Hepatocyte (in vitro differentiated cells): ENCODE data around the gene TTC17. TPM values are rescaled to one million over a fixed set of nuclear protein-coding genes. Genes with fewer than 3 reads are reported as not detected.

Source experiments
- DNase-seq: peaks from one replicate; pipeline ENCODE4 v3.0.0-alpha.2; 2016; ENCODE audit warnings: low spot score
- H2AFZ ChIP-seq: fragments of 200-600 bp; sonication (generic); 2 replicates; pipeline ENCODE4 v1.6.0; 2016; ENCODE audit warnings: antibody characterized with exemption, mild to moderate bottlenecking
- H3K27ac ChIP-seq: fragments of 200-600 bp; sonication (generic); 2 replicates; pipeline ENCODE4 v1.5.1; 2016; ENCODE audit warnings: mild to moderate bottlenecking
- H3K27me3 ChIP-seq: fragments of 200-600 bp; sonication (generic); 2 replicates; pipeline ENCODE4 v1.6.1; 2016
- H3K36me3 ChIP-seq: fragments of 200-600 bp; sonication (generic); replicated peaks from 2 replicates; pipeline ENCODE4 v1.5.1; 2016; ENCODE audit warnings: low read depth; ENCODE audit not compliant: insufficient read depth
- H3K4me1 ChIP-seq: fragments of 200-600 bp; sonication (generic); 2 replicates; pipeline ENCODE4 v1.5.1; 2016; ENCODE audit warnings: mild to moderate bottlenecking, moderate library complexity; ENCODE audit not compliant: insufficient read depth
- H3K4me2 ChIP-seq: fragments of 200-600 bp; sonication (generic); 2 replicates; pipeline ENCODE4 v1.6.0; 2016
- H3K4me3 ChIP-seq: fragments of 200-600 bp; sonication (generic); 2 replicates; pipeline ENCODE4 v1.5.1; 2016; ENCODE audit warnings: mild to moderate bottlenecking
- H3K79me2 ChIP-seq: fragments of 200-600 bp; sonication (generic); 2 replicates; pipeline ENCODE4 v1.6.0; 2017; ENCODE audit warnings: mild to moderate bottlenecking
- H3K9me2 ChIP-seq: fragments of 200-600 bp; sonication (generic); replicated peaks from 2 replicates; pipeline ENCODE4 v1.6.0; 2017; ENCODE audit warnings: mild to moderate bottlenecking; ENCODE audit not compliant: insufficient read depth
- H3K9me3 ChIP-seq: fragments of 200-600 bp; sonication (generic); 2 replicates; pipeline ENCODE4 v1.5.1; 2016; ENCODE audit warnings: low read depth, mild to moderate bottlenecking
- H4K20me1 ChIP-seq: fragments of 200-600 bp; sonication (generic); 2 replicates; pipeline ENCODE4 v1.6.0; 2016; ENCODE audit warnings: mild to moderate bottlenecking; ENCODE audit not compliant: insufficient read depth, poor library complexity, severe bottlenecking
- EZH2 ChIP-seq: fragments of 200-600 bp; sonication (generic); IDR thresholded peaks from 2 replicates; pipeline ENCODE4 v1.6.1; 2016; ENCODE audit warnings: antibody characterized with exemption, mild to moderate bottlenecking, borderline replicate concordance
- EZH2phosphoT487 ChIP-seq: fragments of 200-600 bp; sonication (generic); IDR thresholded peaks from one replicate; pipeline ENCODE4 v1.6.1; 2018; ENCODE audit warnings: antibody characterized with exemption, mild to moderate bottlenecking, low read depth, moderate library complexity; ENCODE audit not compliant: unreplicated experiment, severe bottlenecking
- WGBS: methylation state at CpG from one replicate; pipeline ENCODE4 v1.1.6; 2016; ENCODE audit warnings: low lambda C conversion rate; ENCODE audit errors: missing lambda C conversion rate; 5-methylcytosine and 5-hydroxymethylcytosine counted together
- polyA plus RNA-seq: library from polyadenylated mRNA; unstranded; fragments of >200 nt; fragmentation: Nextera tagmentation; extraction: Ambion mirVana; gene quantifications from 2 replicates; pipeline ENCODE4 v1.2.1, GENCODE V29; 2016
- small RNA-seq: library from RNA; depleted of rRNA; stranded (forward); fragments of <200 nt; gene quantifications from one replicate; pipeline ENCODE3, GENCODE V24; 2014
- total RNA-seq: library from RNA; depleted of rRNA; stranded (reverse); fragments of >200 nt; gene quantifications from 2 replicates; pipeline ENCODE4 v1.2.3, GENCODE V29; 2014
- TF ChIP-seq, protein P1 (sequence below): fragments of 200-600 bp; sonication (generic); IDR thresholded peaks from 2 replicates; pipeline ENCODE4 v1.5.1; 2016; ENCODE audit warnings: antibody characterized with exemption, mild to moderate bottlenecking; ENCODE audit not compliant: poor library complexity

TTC17 gene
- total and polyA plus RNA-seq, 2 experiments from 2014 or later, result 39.4 to 101 TPM

DNA sequence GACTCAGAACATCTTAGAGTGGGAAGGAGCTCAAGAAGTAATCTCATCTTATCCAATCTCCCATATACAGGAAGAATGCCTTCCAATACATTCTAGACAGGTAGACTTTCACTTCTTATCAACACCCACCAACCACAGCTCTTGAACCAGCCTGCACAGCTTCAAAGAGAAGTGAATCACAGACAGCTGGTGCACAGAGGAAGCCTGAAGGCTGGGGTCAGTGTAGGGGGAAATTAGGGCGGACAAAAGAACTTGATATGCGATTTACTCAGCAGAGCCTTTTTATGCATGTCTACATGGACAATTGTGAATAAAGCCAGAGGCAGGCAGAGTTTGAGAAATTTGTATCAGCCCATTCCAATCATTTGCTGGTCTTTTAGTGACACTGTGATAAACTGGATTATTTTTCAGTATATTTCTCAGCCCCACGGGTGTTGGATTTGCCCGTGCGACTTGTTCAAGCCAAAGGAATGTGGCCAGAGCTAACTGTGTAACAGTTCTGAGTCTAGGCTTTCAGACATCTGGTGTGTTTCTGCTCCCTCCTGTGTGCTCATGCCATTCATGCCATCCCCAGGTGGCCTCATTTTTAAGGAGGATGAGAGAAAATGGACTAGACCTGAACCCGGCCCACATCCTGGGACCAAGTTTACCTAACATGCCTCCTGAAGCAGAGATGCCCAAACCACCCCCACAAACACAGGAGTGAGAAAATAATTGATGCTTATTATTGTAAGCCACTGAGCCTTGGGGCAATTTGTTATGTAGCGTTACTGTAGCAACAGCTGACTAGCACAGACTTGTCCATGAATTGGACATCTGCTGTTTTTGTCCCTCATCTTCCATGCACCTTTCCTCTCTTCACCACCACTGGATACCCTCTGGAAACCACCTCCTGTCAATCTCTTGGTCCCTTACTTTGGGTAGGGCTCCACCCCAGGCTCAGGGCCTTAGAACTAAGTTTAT lies 184.3 kb downstream of the TTC17 start:
- DNase-seq, result no peak
- Histone ChIP-seq H2AFZ (no peak overlapping the region), H3K4me1 (peaks cover 7% of the 10 kb centered on the region), H3K27ac (no peak overlapping the region), H3K9me3 (no peaks in the 10 kb centered on the region), H3K79me2 (no peaks in the 10 kb centered on the region), H3K9me2 (no peaks in the 10 kb centered on the region), H3K4me2 (no peak overlapping the region), H4K20me1 (no peaks in the 10 kb centered on the region), H3K36me3 (no peaks in the 10 kb centered on the region), H3K27me3 (peaks cover 27% of the 10 kb centered on the region), H3K4me3 (no peak overlapping the region)
- TF ChIP-seq, protein P1, sequence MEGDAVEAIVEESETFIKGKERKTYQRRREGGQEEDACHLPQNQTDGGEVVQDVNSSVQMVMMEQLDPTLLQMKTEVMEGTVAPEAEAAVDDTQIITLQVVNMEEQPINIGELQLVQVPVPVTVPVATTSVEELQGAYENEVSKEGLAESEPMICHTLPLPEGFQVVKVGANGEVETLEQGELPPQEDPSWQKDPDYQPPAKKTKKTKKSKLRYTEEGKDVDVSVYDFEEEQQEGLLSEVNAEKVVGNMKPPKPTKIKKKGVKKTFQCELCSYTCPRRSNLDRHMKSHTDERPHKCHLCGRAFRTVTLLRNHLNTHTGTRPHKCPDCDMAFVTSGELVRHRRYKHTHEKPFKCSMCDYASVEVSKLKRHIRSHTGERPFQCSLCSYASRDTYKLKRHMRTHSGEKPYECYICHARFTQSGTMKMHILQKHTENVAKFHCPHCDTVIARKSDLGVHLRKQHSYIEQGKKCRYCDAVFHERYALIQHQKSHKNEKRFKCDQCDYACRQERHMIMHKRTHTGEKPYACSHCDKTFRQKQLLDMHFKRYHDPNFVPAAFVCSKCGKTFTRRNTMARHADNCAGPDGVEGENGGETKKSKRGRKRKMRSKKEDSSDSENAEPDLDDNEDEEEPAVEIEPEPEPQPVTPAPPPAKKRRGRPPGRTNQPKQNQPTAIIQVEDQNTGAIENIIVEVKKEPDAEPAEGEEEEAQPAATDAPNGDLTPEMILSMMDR, result no peak
- TF ChIP-seq EZH2phosphoT487 (no peak), EZH2 (no peak)
- WGBS, result 67% methylated on average over 7 of the region's 7 CpGs

Small RNAs within 50 kb of the gene (small RNA-seq; reads per million reads assigned to genes)
- gene RF00019 (not detected), gene RN7SKP287 (not detected)

Other genes with a start within 250 kb of the TTC17 start
- gene API5, start 46.9 kb upstream of the TTC17 start, total RNA-seq, result 86.9 and 107 TPM in 2 replicates
- gene API5, start 46.9 kb upstream of the TTC17 start, polyA plus RNA-seq, result 40.0 and 44.8 TPM in 2 replicates